GM12874 (cell line): ENCODE measurements around the gene GSTCD.

Source experiments
- CTCF ChIP-seq: IDR thresholded peaks from 2 replicates; pipeline ENCODE4 v1.5.1; 2011; ENCODE audit warnings: low read depth, mild to moderate bottlenecking, control low read depth, low read length, moderate library complexity; ENCODE audit not compliant: insufficient read depth

The GSTCD gene

GRCh38 chr4:105725623-105726022 is 17.0 kb downstream of the GSTCD start:
- TF ChIP-seq CTCF = no peak

DNA sequence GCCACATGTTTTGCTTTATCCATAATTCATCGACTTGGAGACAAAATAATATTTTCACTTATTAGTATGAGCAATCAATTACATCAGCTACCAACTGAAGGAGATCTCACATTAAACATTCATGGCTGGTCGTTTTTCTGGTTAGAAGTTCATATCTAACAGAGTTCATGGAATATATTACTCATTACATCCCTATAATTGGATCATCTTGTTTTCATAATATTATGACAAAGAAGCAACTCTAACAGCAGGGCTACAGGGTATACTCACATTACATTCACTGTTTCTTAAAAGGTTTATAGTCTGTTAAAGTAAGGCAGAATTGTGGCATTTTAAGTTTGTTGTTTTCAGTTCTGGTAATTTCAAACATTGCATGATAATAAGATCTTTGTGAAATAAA is 33.0 kb downstream of the GSTCD start:
- TF ChIP-seq CTCF = no peak

DNA sequence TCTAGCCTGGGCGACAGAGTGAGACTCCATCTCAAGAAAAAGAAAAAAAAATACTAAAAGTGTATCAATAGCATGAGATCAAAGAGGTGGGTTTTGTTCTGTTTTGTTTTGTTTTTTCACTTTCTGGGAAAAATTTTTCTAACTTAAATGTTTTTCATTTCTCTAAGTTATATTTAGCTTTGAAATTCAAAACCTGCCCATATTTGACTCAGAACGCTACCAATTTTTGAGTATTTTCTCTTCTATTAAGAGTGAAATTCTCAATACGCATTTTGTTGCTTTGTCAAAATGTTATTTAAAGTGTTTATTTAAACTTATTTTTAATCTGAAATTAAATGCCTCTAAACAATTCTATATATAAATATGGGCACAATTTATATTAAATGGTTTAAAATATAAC is 39.6 kb downstream of the GSTCD start:
- TF ChIP-seq CTCF = no peak

DNA sequence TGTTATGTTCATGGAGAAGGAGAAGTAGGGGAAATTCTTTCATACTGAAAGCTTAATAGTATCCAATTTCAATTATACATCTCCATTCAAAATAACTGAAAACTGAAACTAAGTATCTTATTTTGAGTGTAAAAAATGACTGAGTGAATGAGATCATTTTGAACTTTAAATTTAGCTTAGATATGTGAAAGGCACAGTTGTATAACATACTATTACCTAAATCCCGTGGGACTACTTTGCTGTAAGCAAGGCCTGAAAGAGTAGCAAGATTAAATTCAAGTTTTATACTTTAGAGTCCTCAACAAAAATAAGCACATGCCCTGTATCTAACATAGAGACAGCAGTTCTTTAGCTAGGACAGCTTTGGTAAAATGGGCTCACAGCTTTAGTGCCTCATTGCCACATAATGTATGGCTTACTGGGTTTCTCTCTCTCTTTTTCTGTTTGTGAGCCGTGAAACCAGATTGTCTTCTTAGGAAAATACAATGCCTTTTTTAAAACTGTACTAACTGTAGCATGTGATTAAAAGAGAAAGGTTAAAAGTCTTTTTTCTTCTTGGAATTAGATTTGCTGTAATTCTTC is 43.2 kb downstream of the GSTCD start:
- no peak for TF ChIP-seq CTCF

- no peak for TF ChIP-seq CTCF
These were observed 44.8 kb downstream of the GSTCD start for GRCh38 chr4:105753361-105753760.

- no peak for TF ChIP-seq CTCF
These were observed 46.8 kb downstream of the GSTCD start for GRCh38 chr4:105755375-105755774.

DNA sequence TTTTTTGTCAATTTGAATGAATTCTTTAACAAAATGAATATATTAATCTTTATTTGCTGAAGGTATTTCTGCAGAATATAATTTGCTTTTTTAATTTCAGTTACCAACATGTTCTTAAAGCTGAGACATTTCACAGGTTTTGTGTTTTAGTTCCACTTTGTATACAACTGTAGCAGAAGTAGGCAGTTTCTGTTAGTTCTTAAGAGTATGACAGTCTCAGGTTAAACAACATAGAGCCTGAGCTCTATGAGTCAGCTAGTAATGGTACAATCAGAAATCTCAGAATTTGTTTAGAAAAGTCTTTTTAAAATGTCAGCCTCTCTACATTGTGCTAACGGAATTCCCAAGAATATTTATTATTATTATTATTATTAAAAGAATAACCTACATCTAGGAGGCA is 50.4 kb downstream of the GSTCD start:
- no peak for TF ChIP-seq CTCF

DNA sequence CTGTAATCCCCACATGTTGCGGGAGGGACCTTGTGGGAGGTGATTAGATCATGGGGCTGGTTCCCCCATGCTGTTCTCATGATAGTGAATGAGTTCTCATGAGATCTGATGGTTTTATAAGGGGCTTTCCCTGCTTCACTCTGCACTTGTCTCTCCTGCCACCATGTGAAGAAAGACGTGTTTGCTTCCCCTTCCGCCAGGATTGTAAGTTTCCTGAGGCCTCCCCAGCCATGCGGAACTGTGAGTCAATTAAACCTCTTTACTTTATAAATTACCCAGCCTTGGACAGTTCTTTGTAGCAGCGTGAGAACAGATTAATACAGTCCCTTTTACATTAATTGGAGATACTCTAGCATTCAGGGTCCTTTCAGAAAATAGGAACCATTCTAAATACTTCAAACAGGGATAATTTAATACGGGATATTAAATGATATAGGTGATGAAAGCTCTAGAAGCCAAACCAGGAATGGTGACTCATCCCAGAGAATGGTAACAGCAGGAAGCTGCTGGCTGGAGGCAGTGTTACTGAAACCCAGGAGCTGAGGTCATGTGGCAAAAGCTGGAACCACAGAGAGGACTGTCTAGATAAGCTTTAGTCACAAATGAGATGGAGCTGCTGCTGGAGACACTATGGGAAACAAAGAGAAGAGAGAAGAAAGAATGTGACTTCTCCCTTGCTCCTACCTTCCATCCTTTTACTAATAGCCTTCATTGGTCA is 57.3 kb downstream of the GSTCD start:
- no peak for TF ChIP-seq CTCF
